ES-I3 (cell line): ENCODE results near the gene RAN.
"Not testable (repeated sequence)": the region's sequence is repeated elsewhere in the genome, so short reads cannot be mapped to it uniquely, and the experiment has no call there.

Experiments used
- H3K36me3 ChIP-seq: 2 replicates; pipeline ENCODE4 v1.6.1; 2013; ENCODE audit warnings: mild to moderate bottlenecking, low read length, control low read depth, moderate library complexity; ENCODE audit not compliant: insufficient read depth
- H3K4me1 ChIP-seq: 2 replicates; pipeline ENCODE4 v1.6.1; 2013; ENCODE audit warnings: mild to moderate bottlenecking, control low read depth, low read length; ENCODE audit not compliant: insufficient read depth
- H3K9ac ChIP-seq: 2 replicates; pipeline ENCODE4 v1.6.1; 2013; ENCODE audit warnings: low read depth, mild to moderate bottlenecking, low read length, moderate library complexity
- H3K9me3 ChIP-seq: 2 replicates; pipeline ENCODE4 v1.6.1; 2013; ENCODE audit warnings: mild to moderate bottlenecking, low read length, moderate library complexity; ENCODE audit not compliant: control insufficient read depth, insufficient read depth

Gene RAN

GRCh38 chr12:130878193-130879185 lies 6.6 kb downstream of the RAN start:
- Histone ChIP-seq H3K9ac (no peak overlapping the region), H3K4me1 (peaks cover 7% of the 10 kb centered on the region; the same call in 1 of the 2 replicates), H3K36me3 (peaks cover 29% of the 10 kb centered on the region), H3K9me3 (no peaks in the 10 kb centered on the region)

GRCh38 chr12:130879212-130879686 lies 7.4 kb downstream of the RAN start:
- peaks cover 4% of the 10 kb centered on the region; the same call in 1 of the 2 replicates for H3K4me1 ChIP-seq
- H3K36me3 ChIP-seq = peaks cover 21% of the 10 kb centered on the region
- H3K9me3 ChIP-seq = no peaks in the 10 kb centered on the region
- H3K9ac ChIP-seq = no peak overlapping the region

GRCh38 chr12:130879781-130880389 lies 8.0 kb downstream of the RAN start:
- Histone ChIP-seq H3K9me3 (no peaks in the 10 kb centered on the region), H3K4me1 (peaks cover 4% of the 10 kb centered on the region; the same call in 1 of the 2 replicates), H3K36me3 (peaks cover 15% of the 10 kb centered on the region), H3K9ac (no peak overlapping the region)

- Histone ChIP-seq H3K9ac (no peak overlapping the region), H3K4me1 (peaks cover 4% of the 10 kb centered on the region; the same call in 1 of the 2 replicates), H3K36me3 (peaks cover 9% of the 10 kb centered on the region; the same call in 1 of the 2 replicates), H3K9me3 (no peaks in the 10 kb centered on the region)
Observed at GRCh38 chr12:130880411-130880885, 8.6 kb downstream of the RAN start.

- Histone ChIP-seq H3K9me3 (no peaks in the 10 kb centered on the region), H3K9ac (no peak overlapping the region), H3K4me1 (peaks cover 4% of the 10 kb centered on the region; the same call in 1 of the 2 replicates), H3K36me3 (peaks cover 3% of the 10 kb centered on the region; the same call in 1 of the 2 replicates)
Observed at GRCh38 chr12:130881046-130881445, 9.2 kb downstream of the RAN start.

- H3K36me3 ChIP-seq = no peaks in the 10 kb centered on the region
- no peaks in the 10 kb centered on the region for H3K9me3 ChIP-seq
- H3K9ac ChIP-seq = no peak overlapping the region
- H3K4me1 ChIP-seq = no peaks in the 10 kb centered on the region
Observed at GRCh38 chr12:130881548-130881947, 9.7 kb downstream of the RAN start.

- not testable (repeated sequence) for H3K9me3 ChIP-seq, H3K4me1 ChIP-seq, H3K9ac ChIP-seq, H3K36me3 ChIP-seq
Observed at GRCh38 chr12:130887190-130887589, 15.3 kb downstream of the RAN start.

GRCh38 chr12:130904064-130904463 lies 32.2 kb downstream of the RAN start:
- H3K4me1 ChIP-seq = no peaks in the 10 kb centered on the region
- H3K9ac ChIP-seq = no peak overlapping the region
- no peaks in the 10 kb centered on the region for H3K36me3 ChIP-seq
- H3K9me3 ChIP-seq = no peaks in the 10 kb centered on the region

- not testable (repeated sequence) for H3K9ac ChIP-seq, H3K36me3 ChIP-seq, H3K9me3 ChIP-seq, H3K4me1 ChIP-seq
Observed at GRCh38 chr12:130904936-130905455, 33.1 kb downstream of the RAN start.

GRCh38 chr12:130909111-130909510 lies 37.2 kb downstream of the RAN start:
- Histone ChIP-seq H3K4me1 (no peaks in the 10 kb centered on the region), H3K9me3 (no peaks in the 10 kb centered on the region; the same call in 1 of the 2 replicates), H3K9ac (no peak overlapping the region), H3K36me3 (no peaks in the 10 kb centered on the region)

GRCh38 chr12:130911193-130911592 lies 39.3 kb downstream of the RAN start:
- Histone ChIP-seq H3K4me1 (no peaks in the 10 kb centered on the region), H3K9me3 (no peaks in the 10 kb centered on the region; the same call in 1 of the 2 replicates)

GRCh38 chr12:130911933-130912332 lies 40.1 kb downstream of the RAN start:
- Histone ChIP-seq H3K9me3 (no peaks in the 10 kb centered on the region; the same call in 1 of the 2 replicates), H3K4me1 (peaks cover 4% of the 10 kb centered on the region; the same call in 1 of the 2 replicates), H3K36me3 (no peaks in the 10 kb centered on the region)

More at GRCh38 chr12:130911193-130911592, 39.3 kb downstream of the RAN start:
- Histone ChIP-seq H3K36me3 (no peaks in the 10 kb centered on the region), H3K9ac (no peak overlapping the region)

GRCh38 chr12:130916241-130916911 lies 44.5 kb downstream of the RAN start:
- Histone ChIP-seq H3K9me3 (no peaks in the 10 kb centered on the region), H3K36me3 (no peaks in the 10 kb centered on the region), H3K4me1 (peaks cover 4% of the 10 kb centered on the region; the same call in 1 of the 2 replicates), H3K9ac (no peak overlapping the region)

More at GRCh38 chr12:130911933-130912332, 40.1 kb downstream of the RAN start:
- H3K9ac ChIP-seq = no peak overlapping the region

- Histone ChIP-seq H3K4me1 (peaks cover 4% of the 10 kb centered on the region; the same call in 1 of the 2 replicates), H3K9ac (no peak overlapping the region), H3K9me3 (no peaks in the 10 kb centered on the region), H3K36me3 (no peaks in the 10 kb centered on the region)
Observed at GRCh38 chr12:130917607-130918006, 45.7 kb downstream of the RAN start.
